GM12878 (cell line): ENCODE measurements around the gene BICRAL. TPM values are rescaled to one million over a fixed set of nuclear protein-coding genes. Genes with fewer than 3 reads are reported as not detected.

ENCODE experiments used
- ATAC-seq: fragments of 200-7000 bp; cut with Tn5 transposase; 3 replicates; pipeline ENCODE4 v1.9.1; 2020; ENCODE audit warnings: mild to moderate bottlenecking, moderate library complexity
- BruUV-seq: library from RNA; stranded (reverse); fragments of 400-500 nt; replicated peaks from 2 replicates; lab custom pipeline; 2021; lab: Mats Ljungman, UMichigan
- CTCF ChIA-PET: fragments of 300-600 bp; sonication (Branson Sonifier 250); formaldehyde crosslinking; extraction: SDS; loops from one replicate; lab custom pipeline; 2021; ENCODE audit warnings: inconsistent platforms; lab: Yijun Ruan, JAX
- POLR2A ChIA-PET: fragments of 350-600 bp; formaldehyde crosslinking; extraction: SDS; loops from one replicate; lab custom pipeline; 2021; ENCODE audit warnings: inconsistent platforms; lab: Charles Lee
- RAD21 ChIA-PET: fragments of 300-600 bp; sonication (Branson Sonifier 250); formaldehyde crosslinking; loops from one replicate; lab custom pipeline; 2023; ENCODE audit warnings: antibody characterized with exemption; ENCODE audit not compliant: unreplicated experiment; lab: Charles Lee
- SMC1A ChIA-PET: fragments of 300-600 bp; sonication (Branson Sonifier 250); formaldehyde crosslinking; loops from one replicate; lab custom pipeline; 2023; ENCODE audit not compliant: unreplicated experiment, uncharacterized antibody; lab: Charles Lee
- DNase-seq: peaks from one replicate; pipeline ENCODE4 v3.0.0-alpha.2; 2011; ENCODE audit warnings: low read depth, low spot score
- FAIRE-seq: peaks from 3 replicates; lab custom pipeline; 2011; peaks lifted over from hg19 to GRCh38; lab: Jason Lieb, UNC
- H2AFZ ChIP-seq: 2 replicates; pipeline ENCODE4 v1.6.0; 2011; ENCODE audit warnings: low read depth, low read length, control low read depth; ENCODE audit not compliant: control insufficient read depth
- H3K27ac ChIP-seq: 2 replicates; pipeline ENCODE4 v1.5.1; 2011; ENCODE audit warnings: control low read depth; ENCODE audit not compliant: control insufficient read depth, insufficient read depth
- H3K27me3 ChIP-seq, 2 experiments: replicated peaks in 1 of 2; 2 replicates each; pipeline versions ENCODE4 v1.6.0 to v1.6.1; 2011; ENCODE audit warnings: low read length in 1 of 2; ENCODE audit not compliant: control insufficient read depth in 2 of 2, insufficient read depth in 2 of 2
- H3K36me3 ChIP-seq, 2 experiments: 2 replicates each; pipeline ENCODE4 v1.5.1; 2011; ENCODE audit warnings: low read length in 1 of 2; ENCODE audit not compliant: control insufficient read depth in 2 of 2, insufficient read depth in 2 of 2
- H3K4me1 ChIP-seq: 2 replicates; pipeline ENCODE4 v1.6.1; 2011; ENCODE audit warnings: mild to moderate bottlenecking, low read length, moderate library complexity, mixed read lengths; ENCODE audit not compliant: control insufficient read depth, insufficient read depth
- H3K4me2 ChIP-seq: 2 replicates; pipeline ENCODE4 v1.6.0; 2011; ENCODE audit warnings: control low read depth; ENCODE audit not compliant: control insufficient read depth, insufficient read depth
- H3K4me3 ChIP-seq: fragments of 200-600 bp; sonication (generic); 2 replicates; pipeline ENCODE4 v1.5.1; 2016
- H3K79me2 ChIP-seq: 2 replicates; pipeline ENCODE4 v1.6.0; 2011; ENCODE audit warnings: low read length; ENCODE audit not compliant: control insufficient read depth, insufficient read depth
- H3K9ac ChIP-seq: 2 replicates; pipeline ENCODE4 v1.8.0; 2011; ENCODE audit warnings: low read length, control low read depth, mixed read lengths; ENCODE audit not compliant: control insufficient read depth, insufficient read depth
- H3K9me3 ChIP-seq: replicated peaks from 3 replicates; pipeline ENCODE4 v1.5.1; 2011; ENCODE audit warnings: mild to moderate bottlenecking, low read length; ENCODE audit not compliant: control insufficient read depth, insufficient read depth
- H4K20me1 ChIP-seq: 2 replicates; pipeline ENCODE4 v1.6.0; 2011; ENCODE audit not compliant: control insufficient read depth, insufficient read depth
- CHD2 ChIP-seq: IDR thresholded peaks from 2 replicates; pipeline ENCODE4 v1.6.1; 2011; ENCODE audit warnings: low read depth, low read length, improper control_type of control experiment, borderline replicate concordance
- CREM ChIP-seq: IDR thresholded peaks from 2 replicates; pipeline ENCODE4 v1.6.1; 2014; ENCODE audit warnings: antibody characterized with exemption, low read depth
- EGR1 ChIP-seq, 2 experiments: IDR thresholded peaks; 1 replicate in 1 of 2; 2 replicates in 1 of 2; pipeline ENCODE4 v1.6.1; 2011 to 2012; ENCODE audit warnings: low read depth in 2 of 2, low read length in 2 of 2, borderline replicate concordance in 1 of 2, mild to moderate bottlenecking in 1 of 2, moderate library complexity in 1 of 2
- IKZF2 ChIP-seq, 2 experiments: fragments of 450-650 bp; IDR thresholded peaks; 2 replicates each; pipeline ENCODE4 v1.6.1; 2017; ENCODE audit warnings: mild to moderate bottlenecking in 2 of 2, moderate library complexity in 2 of 2
- JUND ChIP-seq: IDR thresholded peaks from 2 replicates; pipeline ENCODE4 v1.6.1; 2012; ENCODE audit warnings: low read depth, mild to moderate bottlenecking, low read length, improper control_type of control experiment, moderate library complexity
- NBN ChIP-seq: fragments of 450-650 bp; IDR thresholded peaks from 2 replicates; pipeline ENCODE4 v1.6.1; 2016
- NFYB ChIP-seq: IDR thresholded peaks from 2 replicates; pipeline ENCODE4 v1.6.1; 2011; ENCODE audit warnings: low read depth, mild to moderate bottlenecking, low read length, improper control_type of control experiment, moderate library complexity; ENCODE audit not compliant: insufficient read depth
- NR2C1 ChIP-seq: fragments of 450-650 bp; IDR thresholded peaks from 2 replicates; pipeline ENCODE4 v1.6.1; 2017; ENCODE audit warnings: antibody characterized with exemption, mild to moderate bottlenecking, moderate library complexity
- POLR2A ChIP-seq: IDR thresholded peaks from 2 replicates; pipeline ENCODE4 v1.6.1; 2011; ENCODE audit warnings: low read depth, mild to moderate bottlenecking, low read length
- POLR2AphosphoS2 ChIP-seq: IDR thresholded peaks from 2 replicates; pipeline ENCODE4 v1.6.1; 2011; ENCODE audit warnings: low read depth, mild to moderate bottlenecking, low read length, improper control_type of control experiment, moderate library complexity
- RB1 ChIP-seq: fragments of 450-650 bp; formaldehyde crosslinking; IDR thresholded peaks from 2 replicates; pipeline ENCODE4 v1.6.1; 2017; ENCODE audit warnings: mild to moderate bottlenecking, borderline replicate concordance
- SMAD5 ChIP-seq: IDR thresholded peaks from 2 replicates; pipeline ENCODE4 v1.6.1; 2016; ENCODE audit warnings: antibody characterized with exemption, low read depth
- SMARCA5 ChIP-seq: fragments of 450-650 bp; IDR thresholded peaks from 2 replicates; pipeline ENCODE4 v1.6.1; 2017; ENCODE audit warnings: mild to moderate bottlenecking
- SPI1 ChIP-seq: IDR thresholded peaks from 2 replicates; pipeline ENCODE4 v1.6.1; 2011; ENCODE audit warnings: low read depth, mild to moderate bottlenecking, low read length, moderate library complexity, borderline replicate concordance; ENCODE audit not compliant: insufficient read depth
- TCF3 ChIP-seq: IDR thresholded peaks from 2 replicates; pipeline ENCODE4 v1.6.1; 2012; ENCODE audit warnings: low read depth, mild to moderate bottlenecking, low read length, borderline replicate concordance; ENCODE audit not compliant: insufficient read depth
- WGBS: methylation state at CpG from one replicate; pipeline ENCODE4 v1.1.6; 2016; ENCODE audit warnings: low lambda C conversion rate; ENCODE audit not compliant: insufficient replicate concordance, insufficient coverage; ENCODE audit errors: missing lambda C conversion rate; 5-methylcytosine and 5-hydroxymethylcytosine counted together
- in situ Hi-C: fragments of 300-500 bp; cut with MboI; formaldehyde crosslinking; loops from 9 replicates; pipeline ENCODE4 v1.14.3; 2018; ENCODE audit warnings: mixed read lengths
- intact Hi-C: fragments of 100-400 bp; cut with micrococcal nuclease; formaldehyde crosslinking; loops from one replicate; pipeline ENCODE4 v1.14.2; 2022; ENCODE audit not compliant: unreplicated experiment
- polyA plus RNA-seq, 11 experiments: library from polyadenylated mRNA; depleted of rRNA in 4 of 11; unstranded in 6 of 11; stranded (reverse) in 5 of 11; fragments of >200 nt; fragmentation: Nextera tagmentation in 4 of 11; fragmentation: Illumina TruSeq in 1 of 11; extraction: Ambion mirVana in 4 of 11; extraction: Trizol in 1 of 11; gene quantifications; 1 replicate in 1 of 11; 2 replicates in 10 of 11; pipeline versions ENCODE4 v1.2.1 to v1.2.3, GENCODE V29; 2011 to 2016; ENCODE audit warnings: inconsistent platforms in 2 of 11, missing spikeins in 2 of 11, low read depth in 1 of 11
- total RNA-seq, 4 experiments: library from RNA; depleted of rRNA in 3 of 4; stranded (reverse); fragments of >200 nt in 3 of 4; fragmentation: Illumina TruSeq in 1 of 4; extraction: Trizol in 1 of 4; gene quantifications; 2 replicates each; pipeline versions ENCODE4 v1.2.1 to v1.2.3, GENCODE V29; 2013 to 2021
- TF ChIP-seq, protein P1 (sequence below): IDR thresholded peaks from 2 replicates; pipeline ENCODE4 v1.6.1; 2012; ENCODE audit warnings: low read depth, low read length, improper control_type of control experiment
- TF ChIP-seq, protein P2 (sequence below): IDR thresholded peaks from 2 replicates; pipeline ENCODE4 v1.6.1; 2012; ENCODE audit warnings: low read length, inconsistent platforms

The BICRAL gene
- total and polyA plus RNA-seq, 10 of the 15 experiments (the other 5 are each of a cell fraction or from before 2014, with no cell fraction given): 1.9 to 16.6 (median 8.5) TPM

DNA sequence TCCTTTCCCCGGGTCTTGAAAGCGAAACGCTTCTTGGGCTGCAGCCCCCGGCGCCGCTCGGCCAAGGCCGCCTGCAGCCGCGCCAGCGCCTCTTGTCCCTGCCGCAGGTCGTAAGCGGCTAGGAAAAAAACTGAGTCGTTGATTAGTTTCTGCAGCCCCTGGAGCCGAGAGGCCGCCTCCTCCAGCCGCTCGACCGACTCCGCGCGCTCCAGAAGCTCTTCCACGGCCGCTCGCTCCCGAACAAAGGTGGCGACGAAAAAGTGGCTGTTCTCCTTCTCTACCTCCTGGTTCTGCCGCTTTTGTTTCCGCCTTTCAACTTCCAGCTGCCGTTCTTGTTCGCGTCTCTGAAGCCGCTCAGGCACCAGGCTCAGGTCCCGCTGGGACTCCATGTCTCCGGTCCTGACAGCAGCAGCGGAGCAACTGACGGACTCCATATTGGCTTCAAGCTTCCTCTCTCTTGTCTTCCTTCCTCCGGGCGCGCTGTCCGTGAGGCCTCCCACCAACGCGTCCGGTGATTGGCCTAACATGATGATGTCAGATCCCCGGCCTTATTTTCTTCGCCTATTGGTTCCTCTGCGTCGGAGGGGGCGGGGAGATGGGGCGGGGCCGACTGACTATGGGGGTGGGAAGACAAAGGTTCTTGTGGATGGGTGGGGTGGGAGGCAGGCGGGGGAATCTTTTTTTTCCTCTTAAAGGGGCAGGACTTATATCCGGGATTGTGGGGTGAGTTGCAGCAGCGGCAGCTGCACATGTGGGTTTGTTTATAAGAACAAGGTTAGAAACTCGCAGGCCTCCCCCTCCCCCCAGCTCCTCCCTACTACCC is 36.0 kb upstream of the BICRAL start, which contains the start of gene TBCC (continued):
- TF ChIP-seq RB1: peak; percentile 50; the same call in 1 of the 2 replicates
- TF ChIP-seq, protein P1, sequence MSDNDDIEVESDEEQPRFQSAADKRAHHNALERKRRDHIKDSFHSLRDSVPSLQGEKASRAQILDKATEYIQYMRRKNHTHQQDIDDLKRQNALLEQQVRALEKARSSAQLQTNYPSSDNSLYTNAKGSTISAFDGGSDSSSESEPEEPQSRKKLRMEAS: peak; percentile 71

DNA sequence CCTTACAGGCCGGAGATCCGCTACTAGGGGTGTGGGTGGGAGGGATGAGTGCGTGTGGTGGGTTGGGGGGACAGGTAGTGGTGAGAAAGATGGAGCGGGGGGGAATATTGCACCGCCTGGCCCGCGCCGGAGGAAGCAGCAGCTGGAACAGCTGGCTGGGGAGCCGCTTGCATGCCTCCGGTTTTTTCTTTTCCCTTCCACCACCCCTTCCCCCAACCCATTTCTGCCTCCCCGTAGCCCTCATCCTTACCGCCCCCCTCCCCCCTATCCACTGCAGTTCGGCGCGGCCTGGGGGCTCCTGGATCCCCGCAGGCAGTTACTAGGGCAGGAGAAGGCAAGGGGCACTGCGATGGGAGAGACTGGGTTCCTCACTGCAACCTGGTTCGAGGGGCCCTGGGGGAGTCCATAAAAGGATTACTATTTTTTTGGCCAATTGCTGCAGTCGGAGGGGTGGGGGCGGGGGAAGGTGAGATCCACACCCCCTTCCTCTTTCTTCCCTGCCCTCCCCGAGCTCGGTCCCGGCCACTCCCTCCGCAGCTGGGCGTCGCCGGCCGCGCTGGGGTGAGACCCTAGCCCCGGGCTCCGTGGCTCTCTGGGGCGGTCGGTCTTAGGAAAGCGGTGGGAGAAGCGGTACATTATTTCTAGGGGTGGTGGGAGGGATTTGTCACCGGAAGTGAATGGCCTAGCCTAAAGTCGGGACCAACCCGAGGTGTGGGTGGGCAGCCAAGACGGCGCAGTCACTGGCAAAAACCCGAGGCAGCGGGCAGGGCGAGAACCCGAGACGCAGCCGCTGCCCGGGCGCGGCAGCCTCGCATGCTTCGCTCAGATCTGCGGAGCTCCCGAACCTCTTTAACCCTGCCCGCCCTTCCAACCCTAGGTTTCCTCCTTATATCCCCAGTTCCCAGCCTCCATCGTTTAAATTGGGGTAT is 35.1 kb upstream of the BICRAL start:
- WGBS: 2% methylated on average over 48 of the region's 55 CpGs
- H3K4me3 ChIP-seq: peak overlapping the region; percentile 100
- peak; percentile 76 for FAIRE-seq
- peak overlapping the region; percentile 91 for H3K27ac ChIP-seq
- ChIA-PET CTCF (interaction anchor here (0.6 to 2.8 kb wide), 9 partner anchors 14 to 71 kb away, joined by 3 to 15 read pairs (median 3); no protein-coding TSS in a partner anchor), POLR2A (interaction anchor here (0.5 to 8.4 kb wide), 14 partner anchors 15 to 851 kb away, joined by 3 to 140 read pairs (median 5); partner anchors contain the start of genes BICRAL, KLC4, MRPL2 and PPP2R5D), RAD21 (interaction anchor here (0.8 to 7.0 kb wide), 17 partner anchors 10 to 181 kb away, joined by 3 to 227 read pairs (median 4); partner anchors contain the start of genes BICRAL and RPL7L1), SMC1A (interaction anchor here (0.9 to 6.6 kb wide), 11 partner anchors 10 to 148 kb away, joined by 3 to 92 read pairs (median 3); no protein-coding TSS in a partner anchor)
- H3K27me3 ChIP-seq: no peaks in the 10 kb centered on the region
- H3K79me2 ChIP-seq: peaks cover 46% of the 10 kb centered on the region
- BruUV-seq: no TSS peak
- H4K20me1 ChIP-seq: no peaks in the 10 kb centered on the region
- H2AFZ ChIP-seq: peak overlapping the region; percentile 73
- no peaks in the 10 kb centered on the region for H3K9me3 ChIP-seq
- peak overlapping the region; percentile 77 for H3K4me2 ChIP-seq
- in situ Hi-C loops (no loop called here), intact Hi-C loops (loop anchor here (1.0 to 2.0 kb wide), 4 partner anchors 25 to 144 kb away; partner anchors contain the start of gene RPL7L1)
- DNase-seq: peak; percentile 68
- H3K4me1 ChIP-seq: peaks cover 10% of the 10 kb centered on the region
- peak overlapping the region; percentile 92 for H3K9ac ChIP-seq
- peak; percentile 81 for ATAC-seq
- no peaks in the 10 kb centered on the region for H3K36me3 ChIP-seq
- TF ChIP-seq SPI1 (peak; percentile 86), EGR1 (IDR thresholded peaks at IDR 0.05; ENCODE audit: borderline replicate concordance in 1 of 2, low read depth in 2 of 2, low read length in 2 of 2) (peak in 1 of 2 experiments; percentile 59; a peak in 1 of 3 replicates), POLR2AphosphoS2 (peak; percentile 69; the same call in 1 of the 2 replicates), NFYB (peak; percentile 46; the same call in 1 of the 2 replicates), CREM (peak; percentile 55; the same call in 1 of the 2 replicates), POLR2A (peak; percentile 90), TCF3 (peak; percentile 57; the same call in 1 of the 2 replicates), JUND (no peak), IKZF2 (IDR thresholded peaks at IDR 0.05) (peak in 1 of 2 experiments; percentile 34; a peak in 1 of 4 replicates), NBN (0 out of 2 replicates have a peak, but pooled peaks have one; percentile 50), SMARCA5 (peak; percentile 21; the same call in 1 of the 2 replicates), CHD2 (peak; percentile 45; the same call in 1 of the 2 replicates), SMAD5 (peak; percentile 76; the same call in 1 of the 2 replicates), NR2C1 (peak; percentile 71)
- TF ChIP-seq, protein P1: no peak; the same call in 1 of the 2 replicates
- TF ChIP-seq, protein P2, sequence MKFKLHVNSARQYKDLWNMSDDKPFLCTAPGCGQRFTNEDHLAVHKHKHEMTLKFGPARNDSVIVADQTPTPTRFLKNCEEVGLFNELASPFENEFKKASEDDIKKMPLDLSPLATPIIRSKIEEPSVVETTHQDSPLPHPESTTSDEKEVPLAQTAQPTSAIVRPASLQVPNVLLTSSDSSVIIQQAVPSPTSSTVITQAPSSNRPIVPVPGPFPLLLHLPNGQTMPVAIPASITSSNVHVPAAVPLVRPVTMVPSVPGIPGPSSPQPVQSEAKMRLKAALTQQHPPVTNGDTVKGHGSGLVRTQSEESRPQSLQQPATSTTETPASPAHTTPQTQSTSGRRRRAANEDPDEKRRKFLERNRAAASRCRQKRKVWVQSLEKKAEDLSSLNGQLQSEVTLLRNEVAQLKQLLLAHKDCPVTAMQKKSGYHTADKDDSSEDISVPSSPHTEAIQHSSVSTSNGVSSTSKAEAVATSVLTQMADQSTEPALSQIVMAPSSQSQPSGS: no peak
